HepG2 (cell line): ENCODE data around the gene C9orf85. TPM values are rescaled to one million over a fixed set of nuclear protein-coding genes. Genes with fewer than 3 reads are reported as not detected.

Experiments
- ATAC-seq: fragments of 200-7000 bp; cut with Tn5 transposase; 3 replicates; pipeline ENCODE4 v1.9.1; 2020; ENCODE audit warnings: mild to moderate bottlenecking, moderate library complexity
- BruUV-seq: library from RNA; stranded (reverse); fragments of 400-500 nt; replicated peaks from 2 replicates; lab custom pipeline; 2021; lab: Mats Ljungman, UMichigan
- CTCF ChIA-PET: fragments of 300-600 bp; formaldehyde crosslinking; extraction: SDS; loops from one replicate; lab custom pipeline; 2021; ENCODE audit warnings: low total read pairs, inconsistent platforms, low intra/inter-chr PET ratio; lab: Yijun Ruan, JAX
- POLR2A ChIA-PET: fragments of 350-600 bp; sonication (Branson Sonifier 250); formaldehyde crosslinking; loops from one replicate; lab custom pipeline; 2020; ENCODE audit warnings: antibody characterized with exemption, inconsistent platforms; lab: Yijun Ruan, JAX
- DNase-seq: peaks from one replicate; pipeline ENCODE4 v3.0.0-alpha.2; 2015; ENCODE audit warnings: low spot score
- FAIRE-seq: peaks from 3 replicates; lab custom pipeline; 2011; peaks lifted over from hg19 to GRCh38; lab: Jason Lieb, UNC
- H2AFZ ChIP-seq: one replicate; pipeline ENCODE4 v1.6.1; 2011; ENCODE audit warnings: low read length, inconsistent platforms
- H3K27ac ChIP-seq: fragments of 300-600 bp; 3 replicates; pipeline ENCODE4 v1.8.0; 2011; ENCODE audit warnings: mixed run types, mild to moderate bottlenecking, mixed read lengths, low read length, inconsistent platforms; ENCODE audit not compliant: insufficient read depth; ENCODE audit errors: extremely low read length
- H3K27me3 ChIP-seq, 2 experiments: fragments of 200-600 bp in 1 of 2; 2 replicates in 1 of 2; 3 replicates in 1 of 2; pipeline versions ENCODE4 v1.6.0 to v1.8.0; 2011; ENCODE audit warnings: low read length in 2 of 2, mild to moderate bottlenecking in 2 of 2, moderate library complexity in 2 of 2, inconsistent platforms in 1 of 2; ENCODE audit not compliant: insufficient read depth in 2 of 2, control insufficient read depth in 1 of 2
- H3K36me3 ChIP-seq, 2 experiments: fragments of 200-600 bp in 1 of 2; replicated peaks in 1 of 2; 2 replicates in 1 of 2; 3 replicates in 1 of 2; pipeline versions ENCODE4 v1.5.1 to v1.8.0; 2011; ENCODE audit warnings: low read length in 2 of 2, inconsistent platforms in 1 of 2; ENCODE audit not compliant: insufficient read depth in 2 of 2, control insufficient read depth in 1 of 2
- H3K4me1 ChIP-seq: 2 replicates; pipeline ENCODE4 v1.5.1; 2012; ENCODE audit warnings: low read length, inconsistent platforms; ENCODE audit not compliant: insufficient read depth
- H3K4me2 ChIP-seq: 2 replicates; pipeline ENCODE4 v1.6.0; 2011; ENCODE audit warnings: low read depth, low read length, inconsistent platforms
- H3K4me3 ChIP-seq, 3 experiments: fragments of 200-600 bp in 1 of 3; sonication (generic), shearing (Covaris generic) in 1 of 3; replicated peaks in 1 of 3; 2 replicates each; pipeline ENCODE4 v1.5.1; 2011 to 2016; ENCODE audit warnings: low read length in 3 of 3, inconsistent platforms in 2 of 3, low read depth in 2 of 3, mild to moderate bottlenecking in 2 of 3, control low read depth in 1 of 3, mixed read lengths in 1 of 3; ENCODE audit not compliant: insufficient read depth in 1 of 3
- H3K79me2 ChIP-seq: one replicate; pipeline ENCODE4 v1.6.1; 2011; ENCODE audit warnings: low read length, inconsistent platforms; ENCODE audit not compliant: insufficient read depth
- H3K9ac ChIP-seq: 2 replicates; pipeline ENCODE4 v1.6.0; 2011; ENCODE audit warnings: mild to moderate bottlenecking, low read depth, low read length, inconsistent platforms; ENCODE audit not compliant: insufficient read depth
- H3K9me3 ChIP-seq: 2 replicates; pipeline ENCODE4 v1.5.1; 2012; ENCODE audit warnings: mild to moderate bottlenecking, low read length
- H4K20me1 ChIP-seq: 2 replicates; pipeline ENCODE4 v1.6.0; 2011; ENCODE audit warnings: inconsistent platforms, mild to moderate bottlenecking, low read length, moderate library complexity; ENCODE audit not compliant: insufficient read depth
- ATF5 ChIP-seq: sonication (generic); formaldehyde crosslinking; IDR thresholded peaks from 2 replicates; pipeline ENCODE4 v1.4.0; 2020; ENCODE audit warnings: mild to moderate bottlenecking, low read depth, missing genetic modification reagents
- CBX2 ChIP-seq, 2 experiments: fragments of 200-600 bp in 1 of 2; sonication (generic); formaldehyde crosslinking in 1 of 2; IDR thresholded peaks; 2 replicates each; pipeline versions ENCODE4 v1.7.0 to v1.8.1; 2018 to 2022; ENCODE audit warnings: low read depth in 2 of 2, low read length in 1 of 2, mild to moderate bottlenecking in 1 of 2, missing genetic modification reagents in 1 of 2
- FOSL2 ChIP-seq: sonication (generic); formaldehyde crosslinking; IDR thresholded peaks from 2 replicates; pipeline ENCODE4 v1.4.0; 2020; ENCODE audit warnings: missing genetic modification reagents
- HMGA1 ChIP-seq: sonication (generic); formaldehyde crosslinking; conservative IDR thresholded peaks from 2 replicates; pipeline ENCODE4 v1.4.0; 2020; ENCODE audit warnings: missing genetic modification reagents
- MLX ChIP-seq: IDR thresholded peaks from 2 replicates; pipeline ENCODE4 v1.6.1; 2016
- NRL ChIP-seq: sonication (generic); formaldehyde crosslinking; IDR thresholded peaks from 2 replicates; pipeline ENCODE4 v1.5.0; 2020; ENCODE audit warnings: missing genetic modification reagents, mild to moderate bottlenecking, moderate library complexity, borderline replicate concordance
- RBFOX2 ChIP-seq: fragments of 200-400 bp; formaldehyde crosslinking; IDR thresholded peaks from 2 replicates; pipeline ENCODE4 v1.6.1; 2017; ENCODE audit warnings: low read depth, mild to moderate bottlenecking, low read length
- TFE3 ChIP-seq: IDR thresholded peaks from 2 replicates; pipeline ENCODE4 v1.6.1; 2016
- ZNF160 ChIP-seq: sonication (generic); formaldehyde crosslinking; IDR thresholded peaks from 2 replicates; pipeline ENCODE4 v1.8.0; 2022; ENCODE audit warnings: mild to moderate bottlenecking, inconsistent platforms, missing genetic modification reagents
- ZNF335 ChIP-seq: sonication (generic); formaldehyde crosslinking; IDR thresholded peaks from 2 replicates; pipeline ENCODE4 v1.4.0; 2020; ENCODE audit warnings: missing genetic modification reagents
- ZNF652 ChIP-seq: IDR thresholded peaks from 2 replicates; pipeline ENCODE4 v1.6.1; 2016; ENCODE audit warnings: low read depth, borderline replicate concordance
- ZNF768 ChIP-seq: sonication (generic); formaldehyde crosslinking; IDR thresholded peaks from 2 replicates; pipeline ENCODE4 v1.4.0; 2020; ENCODE audit warnings: missing genetic modification reagents
- ZXDC ChIP-seq: sonication (generic); formaldehyde crosslinking; IDR thresholded peaks from 2 replicates; pipeline ENCODE4 v1.5.0; 2020; ENCODE audit warnings: mild to moderate bottlenecking, missing genetic modification reagents
- in situ Hi-C: cut with HindIII; loops from 2 replicates; pipeline ENCODE4 v1.10.0; 2017; ENCODE audit warnings: low pct_unique_long_range_greater_than_20kb; ENCODE audit not compliant: extremely low pct_ligation_motif_present
- intact Hi-C: fragments of 100-400 bp; cut with micrococcal nuclease; formaldehyde crosslinking; loops from one replicate; pipeline ENCODE4 v1.10.0; 2022; ENCODE audit not compliant: unreplicated experiment
- polyA plus RNA-seq, 8 experiments: library from polyadenylated mRNA; depleted of rRNA in 3 of 8; stranded (reverse) in 7 of 8; unstranded in 1 of 8; fragments of >200 nt; fragmentation: Illumina TruSeq in 4 of 8; extraction: Trizol in 4 of 8; gene quantifications; 2 replicates each; pipeline versions ENCODE4 v1.2.1 to v1.2.3, GENCODE V29; 2011 to 2016; ENCODE audit warnings: low read depth in 4 of 8, missing spikeins in 1 of 8, mixed read lengths in 1 of 8; ENCODE audit not compliant: insufficient read depth in 1 of 8
- total RNA-seq, 5 experiments: library from RNA; depleted of rRNA; stranded (reverse); fragments of >200 nt; fragmentation: Illumina TruSeq; extraction: Trizol; gene quantifications; 2 replicates each; pipeline ENCODE4 v1.2.3, GENCODE V29; 2016; ENCODE audit warnings: low read depth in 1 of 5

C9orf85 gene
- total and polyA plus RNA-seq, 2 of the 13 experiments (the other 11 are each of a cell fraction or from before 2014, with no cell fraction given), result 9.9 to 13.9 TPM

GRCh38 chr9:71921190-71921814 is 9.9 kb downstream of the C9orf85 start:
- TF ChIP-seq NRL (CRISPR knock-in tag) (no peak), ZNF652 (CRISPR knock-in tag) (no peak), ZNF335 (CRISPR knock-in tag) (no peak), TFE3 (no peak), CBX2 (IDR thresholded peaks at IDR 0.05; ENCODE audit: low read depth, low read length) (no peak), CBX2 (CRISPR knock-in tag; IDR thresholded peaks at IDR 0.05; ENCODE audit: low read depth) (no peak), FOSL2 (CRISPR knock-in tag) (peak; percentile 28; the same call in 1 of the 2 replicates)
- TF ChIP-seq, all 625 proteins: peak for 1
- ATAC-seq, result no peak
- Histone ChIP-seq H3K79me2 (peaks cover 58% of the 10 kb centered on the region), H3K4me1 (peaks cover 23% of the 10 kb centered on the region), H3K36me3 (peaks cover 0 to 6% of the 10 kb centered on the region in 2 experiments; a peak in 1 of 5 replicates), H4K20me1 (no peaks in the 10 kb centered on the region), H3K9ac (no peak overlapping the region), H3K4me3 (no peak overlapping the region), H3K4me2 (no peak overlapping the region), H2AFZ (no peak overlapping the region), H3K27me3 (no peaks in the 10 kb centered on the region), H3K27ac (no peak overlapping the region), H3K9me3 (no peaks in the 10 kb centered on the region)
- ChIA-PET POLR2A (no interaction called here), CTCF (no interaction called here)
- intact Hi-C loops (no loop called here), in situ Hi-C loops (no loop called here)
- no TSS peak for BruUV-seq
- no peak for DNase-seq
- FAIRE-seq, result no peak

GRCh38 chr9:71924576-71924975 is 13.1 kb downstream of the C9orf85 start:
- FAIRE-seq (no peak), ATAC-seq (no peak), DNase-seq (no peak)
- no peak overlapping the region for H3K9ac ChIP-seq
- no peak overlapping the region for H3K4me3 ChIP-seq
- H3K4me1 ChIP-seq, result peaks cover 30% of the 10 kb centered on the region
- CTCF ChIA-PET, result no interaction called here
- intact Hi-C loops, result no loop called here
- POLR2A ChIA-PET, result interaction anchor here (1.6 kb wide), 1 partner anchor 13 kb away, joined by 4 read pairs; the partner anchor contains the start of genes ABHD17B and C9orf85
- H3K9me3 ChIP-seq, result no peaks in the 10 kb centered on the region
- H3K4me2 ChIP-seq, result no peak overlapping the region
- no peak overlapping the region for H2AFZ ChIP-seq
- H3K27ac ChIP-seq, result no peak overlapping the region
- H3K36me3 ChIP-seq, result peaks cover 0 to 6% of the 10 kb centered on the region in 2 experiments; a peak in 1 of 5 replicates
- no peaks in the 10 kb centered on the region for H3K27me3 ChIP-seq
- no peaks in the 10 kb centered on the region for H4K20me1 ChIP-seq
- BruUV-seq, result no TSS peak
- H3K79me2 ChIP-seq, result peaks cover 44% of the 10 kb centered on the region
- in situ Hi-C loops, result no loop called here
- TF ChIP-seq RBFOX2, result no peak
- no peak for TF ChIP-seq ATF5 (CRISPR knock-in tag)
- TF ChIP-seq ZNF160 (CRISPR knock-in tag), result no peak
- no peak for TF ChIP-seq HMGA1 (CRISPR knock-in tag)
- TF ChIP-seq ZXDC (CRISPR knock-in tag), result no peak
- TF ChIP-seq ZNF768 (CRISPR knock-in tag), result no peak
- no peak for TF ChIP-seq MLX (CRISPR knock-in tag)
